K562 (cell line): ENCODE results near the gene RNF32. TPM values are rescaled to one million over a fixed set of nuclear protein-coding genes. Genes with fewer than 3 reads are reported as not detected.

Source experiments
- DIDO1 ChIP-seq: fragments of 450-650 bp; IDR thresholded peaks from 2 replicates; pipeline ENCODE4 v1.6.1; 2016; ENCODE audit warnings: low read depth, missing biosample characterization, missing genetic modification characterization
- HLTF ChIP-seq: fragments of 450-650 bp; IDR thresholded peaks from 2 replicates; pipeline ENCODE4 v1.6.1; 2016
- MTA3 ChIP-seq: fragments of 450-650 bp; formaldehyde crosslinking; IDR thresholded peaks from 2 replicates; pipeline ENCODE4 v1.6.1; 2017; ENCODE audit warnings: mild to moderate bottlenecking, borderline replicate concordance
- NFRKB ChIP-seq: fragments of 450-650 bp; IDR thresholded peaks from 2 replicates; pipeline ENCODE4 v1.6.1; 2016; ENCODE audit warnings: low read depth
- NR2C1 ChIP-seq, 2 experiments: fragments of 450-650 bp; IDR thresholded peaks; 2 replicates each; pipeline ENCODE4 v1.6.1; 2017; ENCODE audit warnings: mild to moderate bottlenecking in 2 of 2, antibody characterized with exemption in 1 of 2, inconsistent platforms in 1 of 2, missing compliant biosample characterization in 1 of 2, missing genetic modification characterization in 1 of 2
- polyA plus RNA-seq, 8 experiments: library from polyadenylated mRNA; depleted of rRNA in 4 of 8; stranded (reverse) in 5 of 8; unstranded in 3 of 8; fragments of >200 nt; fragmentation: Nextera tagmentation in 2 of 8; fragmentation: Illumina TruSeq in 1 of 8; extraction: Ambion mirVana in 2 of 8; extraction: Trizol in 1 of 8; gene quantifications; 2 replicates each; pipeline versions ENCODE4 v1.2.1 to v1.2.3, GENCODE V29; 2011 to 2014; ENCODE audit warnings: inconsistent platforms in 1 of 8, missing spikeins in 1 of 8
- total RNA-seq, 7 experiments: library from RNA; depleted of rRNA in 6 of 7; stranded (reverse); fragments of >200 nt in 6 of 7; fragmentation: Illumina TruSeq in 2 of 7; extraction: Trizol in 2 of 7; gene quantifications; 2 replicates each; pipeline versions ENCODE4 v1.2.1 to v1.2.3, GENCODE V29; 2011 to 2021; ENCODE audit warnings: low replicate concordance in 1 of 7
- TF ChIP-seq, protein P1 (sequence below): fragments of 450-650 bp; formaldehyde crosslinking; IDR thresholded peaks from 2 replicates; pipeline ENCODE4 v1.4.0; 2020; ENCODE audit warnings: mild to moderate bottlenecking, moderate library complexity
- TF ChIP-seq, protein P2 (sequence below): sonication (generic); formaldehyde crosslinking; IDR thresholded peaks from 2 replicates; pipeline ENCODE4 v1.8.0; 2022; ENCODE audit warnings: mild to moderate bottlenecking, low read depth, missing genetic modification reagents
- TF ChIP-seq, protein P3 (sequence below): fragments of 450-650 bp; IDR thresholded peaks from 2 replicates; pipeline ENCODE4 v1.6.1; 2016; ENCODE audit warnings: mild to moderate bottlenecking, moderate library complexity
- TF ChIP-seq, protein P4 (sequence below): sonication (generic); formaldehyde crosslinking; IDR thresholded peaks from 2 replicates; pipeline ENCODE4 v1.8.1; 2022; ENCODE audit warnings: missing genetic modification reagents
- TF ChIP-seq, protein P5 (sequence below): sonication (generic); IDR thresholded peaks from 2 replicates; pipeline ENCODE4 v1.6.1; 2016

The RNF32 gene
- total and polyA plus RNA-seq, 9 of the 15 experiments (the other 6 are each of a cell fraction or from before 2014, with no cell fraction given) = 2.6 to 7.0 (median 4.6) TPM

DNA sequence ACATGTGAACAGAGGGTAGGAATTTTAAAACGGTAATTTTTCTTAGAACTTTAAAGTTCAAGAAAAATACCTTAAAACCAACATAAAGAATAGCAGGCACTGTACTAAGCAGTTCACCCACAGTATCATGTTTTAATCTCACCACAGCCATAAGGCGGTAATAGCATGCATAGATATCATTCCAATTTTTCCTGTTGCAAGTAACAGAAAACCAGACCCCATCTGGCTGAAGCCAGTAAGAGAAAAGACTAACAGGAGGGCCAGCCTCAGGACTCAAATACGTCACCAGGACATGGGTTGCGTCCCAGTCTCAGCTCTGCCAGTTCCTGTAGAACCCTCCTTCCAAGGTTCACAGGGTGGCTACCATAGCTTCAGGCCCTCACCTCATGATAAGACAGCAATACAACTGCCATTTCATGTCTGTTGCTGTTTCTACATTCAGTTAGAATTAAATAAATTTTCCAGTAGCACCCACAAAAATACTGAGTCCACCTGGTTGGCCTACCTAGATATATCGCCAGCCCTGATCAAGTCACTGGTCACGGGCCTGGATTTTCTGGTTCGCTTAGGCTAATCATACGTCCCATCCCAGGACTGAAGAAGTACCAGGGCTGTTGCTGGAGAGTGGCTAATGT, 2.0 kb upstream of the RNF32 start (continued):
- TF ChIP-seq, protein P1, sequence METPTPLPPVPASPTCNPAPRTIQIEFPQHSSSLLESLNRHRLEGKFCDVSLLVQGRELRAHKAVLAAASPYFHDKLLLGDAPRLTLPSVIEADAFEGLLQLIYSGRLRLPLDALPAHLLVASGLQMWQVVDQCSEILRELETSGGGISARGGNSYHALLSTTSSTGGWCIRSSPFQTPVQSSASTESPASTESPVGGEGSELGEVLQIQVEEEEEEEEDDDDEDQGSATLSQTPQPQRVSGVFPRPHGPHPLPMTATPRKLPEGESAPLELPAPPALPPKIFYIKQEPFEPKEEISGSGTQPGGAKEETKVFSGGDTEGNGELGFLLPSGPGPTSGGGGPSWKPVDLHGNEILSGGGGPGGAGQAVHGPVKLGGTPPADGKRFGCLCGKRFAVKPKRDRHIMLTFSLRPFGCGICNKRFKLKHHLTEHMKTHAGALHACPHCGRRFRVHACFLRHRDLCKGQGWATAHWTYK (CRISPR knock-in tag) = 0 out of 2 replicates have a peak, but pooled peaks have one; percentile 20
- TF ChIP-seq NR2C1 (IDR thresholded peaks at IDR 0.05) (peak; percentile 20; the same call in 1 of the 2 replicates), NR2C1 (tag; IDR thresholded peaks at IDR 0.05) (no peak), DIDO1 (tag) (no peak), MTA3 (0 out of 2 replicates have a peak, but pooled peaks have one; percentile 45), NFRKB (no peak), HLTF (no peak)
- TF ChIP-seq, protein P2, sequence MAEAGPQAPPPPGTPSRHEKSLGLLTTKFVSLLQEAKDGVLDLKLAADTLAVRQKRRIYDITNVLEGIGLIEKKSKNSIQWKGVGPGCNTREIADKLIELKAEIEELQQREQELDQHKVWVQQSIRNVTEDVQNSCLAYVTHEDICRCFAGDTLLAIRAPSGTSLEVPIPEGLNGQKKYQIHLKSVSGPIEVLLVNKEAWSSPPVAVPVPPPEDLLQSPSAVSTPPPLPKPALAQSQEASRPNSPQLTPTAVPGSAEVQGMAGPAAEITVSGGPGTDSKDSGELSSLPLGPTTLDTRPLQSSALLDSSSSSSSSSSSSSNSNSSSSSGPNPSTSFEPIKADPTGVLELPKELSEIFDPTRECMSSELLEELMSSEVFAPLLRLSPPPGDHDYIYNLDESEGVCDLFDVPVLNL (CRISPR knock-in tag) = no peak
- TF ChIP-seq, protein P3, sequence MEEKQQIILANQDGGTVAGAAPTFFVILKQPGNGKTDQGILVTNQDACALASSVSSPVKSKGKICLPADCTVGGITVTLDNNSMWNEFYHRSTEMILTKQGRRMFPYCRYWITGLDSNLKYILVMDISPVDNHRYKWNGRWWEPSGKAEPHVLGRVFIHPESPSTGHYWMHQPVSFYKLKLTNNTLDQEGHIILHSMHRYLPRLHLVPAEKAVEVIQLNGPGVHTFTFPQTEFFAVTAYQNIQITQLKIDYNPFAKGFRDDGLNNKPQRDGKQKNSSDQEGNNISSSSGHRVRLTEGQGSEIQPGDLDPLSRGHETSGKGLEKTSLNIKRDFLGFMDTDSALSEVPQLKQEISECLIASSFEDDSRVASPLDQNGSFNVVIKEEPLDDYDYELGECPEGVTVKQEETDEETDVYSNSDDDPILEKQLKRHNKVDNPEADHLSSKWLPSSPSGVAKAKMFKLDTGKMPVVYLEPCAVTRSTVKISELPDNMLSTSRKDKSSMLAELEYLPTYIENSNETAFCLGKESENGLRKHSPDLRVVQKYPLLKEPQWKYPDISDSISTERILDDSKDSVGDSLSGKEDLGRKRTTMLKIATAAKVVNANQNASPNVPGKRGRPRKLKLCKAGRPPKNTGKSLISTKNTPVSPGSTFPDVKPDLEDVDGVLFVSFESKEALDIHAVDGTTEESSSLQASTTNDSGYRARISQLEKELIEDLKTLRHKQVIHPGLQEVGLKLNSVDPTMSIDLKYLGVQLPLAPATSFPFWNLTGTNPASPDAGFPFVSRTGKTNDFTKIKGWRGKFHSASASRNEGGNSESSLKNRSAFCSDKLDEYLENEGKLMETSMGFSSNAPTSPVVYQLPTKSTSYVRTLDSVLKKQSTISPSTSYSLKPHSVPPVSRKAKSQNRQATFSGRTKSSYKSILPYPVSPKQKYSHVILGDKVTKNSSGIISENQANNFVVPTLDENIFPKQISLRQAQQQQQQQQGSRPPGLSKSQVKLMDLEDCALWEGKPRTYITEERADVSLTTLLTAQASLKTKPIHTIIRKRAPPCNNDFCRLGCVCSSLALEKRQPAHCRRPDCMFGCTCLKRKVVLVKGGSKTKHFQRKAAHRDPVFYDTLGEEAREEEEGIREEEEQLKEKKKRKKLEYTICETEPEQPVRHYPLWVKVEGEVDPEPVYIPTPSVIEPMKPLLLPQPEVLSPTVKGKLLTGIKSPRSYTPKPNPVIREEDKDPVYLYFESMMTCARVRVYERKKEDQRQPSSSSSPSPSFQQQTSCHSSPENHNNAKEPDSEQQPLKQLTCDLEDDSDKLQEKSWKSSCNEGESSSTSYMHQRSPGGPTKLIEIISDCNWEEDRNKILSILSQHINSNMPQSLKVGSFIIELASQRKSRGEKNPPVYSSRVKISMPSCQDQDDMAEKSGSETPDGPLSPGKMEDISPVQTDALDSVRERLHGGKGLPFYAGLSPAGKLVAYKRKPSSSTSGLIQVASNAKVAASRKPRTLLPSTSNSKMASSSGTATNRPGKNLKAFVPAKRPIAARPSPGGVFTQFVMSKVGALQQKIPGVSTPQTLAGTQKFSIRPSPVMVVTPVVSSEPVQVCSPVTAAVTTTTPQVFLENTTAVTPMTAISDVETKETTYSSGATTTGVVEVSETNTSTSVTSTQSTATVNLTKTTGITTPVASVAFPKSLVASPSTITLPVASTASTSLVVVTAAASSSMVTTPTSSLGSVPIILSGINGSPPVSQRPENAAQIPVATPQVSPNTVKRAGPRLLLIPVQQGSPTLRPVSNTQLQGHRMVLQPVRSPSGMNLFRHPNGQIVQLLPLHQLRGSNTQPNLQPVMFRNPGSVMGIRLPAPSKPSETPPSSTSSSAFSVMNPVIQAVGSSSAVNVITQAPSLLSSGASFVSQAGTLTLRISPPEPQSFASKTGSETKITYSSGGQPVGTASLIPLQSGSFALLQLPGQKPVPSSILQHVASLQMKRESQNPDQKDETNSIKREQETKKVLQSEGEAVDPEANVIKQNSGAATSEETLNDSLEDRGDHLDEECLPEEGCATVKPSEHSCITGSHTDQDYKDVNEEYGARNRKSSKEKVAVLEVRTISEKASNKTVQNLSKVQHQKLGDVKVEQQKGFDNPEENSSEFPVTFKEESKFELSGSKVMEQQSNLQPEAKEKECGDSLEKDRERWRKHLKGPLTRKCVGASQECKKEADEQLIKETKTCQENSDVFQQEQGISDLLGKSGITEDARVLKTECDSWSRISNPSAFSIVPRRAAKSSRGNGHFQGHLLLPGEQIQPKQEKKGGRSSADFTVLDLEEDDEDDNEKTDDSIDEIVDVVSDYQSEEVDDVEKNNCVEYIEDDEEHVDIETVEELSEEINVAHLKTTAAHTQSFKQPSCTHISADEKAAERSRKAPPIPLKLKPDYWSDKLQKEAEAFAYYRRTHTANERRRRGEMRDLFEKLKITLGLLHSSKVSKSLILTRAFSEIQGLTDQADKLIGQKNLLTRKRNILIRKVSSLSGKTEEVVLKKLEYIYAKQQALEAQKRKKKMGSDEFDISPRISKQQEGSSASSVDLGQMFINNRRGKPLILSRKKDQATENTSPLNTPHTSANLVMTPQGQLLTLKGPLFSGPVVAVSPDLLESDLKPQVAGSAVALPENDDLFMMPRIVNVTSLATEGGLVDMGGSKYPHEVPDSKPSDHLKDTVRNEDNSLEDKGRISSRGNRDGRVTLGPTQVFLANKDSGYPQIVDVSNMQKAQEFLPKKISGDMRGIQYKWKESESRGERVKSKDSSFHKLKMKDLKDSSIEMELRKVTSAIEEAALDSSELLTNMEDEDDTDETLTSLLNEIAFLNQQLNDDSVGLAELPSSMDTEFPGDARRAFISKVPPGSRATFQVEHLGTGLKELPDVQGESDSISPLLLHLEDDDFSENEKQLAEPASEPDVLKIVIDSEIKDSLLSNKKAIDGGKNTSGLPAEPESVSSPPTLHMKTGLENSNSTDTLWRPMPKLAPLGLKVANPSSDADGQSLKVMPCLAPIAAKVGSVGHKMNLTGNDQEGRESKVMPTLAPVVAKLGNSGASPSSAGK = 0 out of 2 replicates have a peak, but pooled peaks have one; percentile 47
- TF ChIP-seq, protein P4, sequence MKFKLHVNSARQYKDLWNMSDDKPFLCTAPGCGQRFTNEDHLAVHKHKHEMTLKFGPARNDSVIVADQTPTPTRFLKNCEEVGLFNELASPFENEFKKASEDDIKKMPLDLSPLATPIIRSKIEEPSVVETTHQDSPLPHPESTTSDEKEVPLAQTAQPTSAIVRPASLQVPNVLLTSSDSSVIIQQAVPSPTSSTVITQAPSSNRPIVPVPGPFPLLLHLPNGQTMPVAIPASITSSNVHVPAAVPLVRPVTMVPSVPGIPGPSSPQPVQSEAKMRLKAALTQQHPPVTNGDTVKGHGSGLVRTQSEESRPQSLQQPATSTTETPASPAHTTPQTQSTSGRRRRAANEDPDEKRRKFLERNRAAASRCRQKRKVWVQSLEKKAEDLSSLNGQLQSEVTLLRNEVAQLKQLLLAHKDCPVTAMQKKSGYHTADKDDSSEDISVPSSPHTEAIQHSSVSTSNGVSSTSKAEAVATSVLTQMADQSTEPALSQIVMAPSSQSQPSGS (CRISPR knock-in tag) = no peak
- TF ChIP-seq, protein P5, sequence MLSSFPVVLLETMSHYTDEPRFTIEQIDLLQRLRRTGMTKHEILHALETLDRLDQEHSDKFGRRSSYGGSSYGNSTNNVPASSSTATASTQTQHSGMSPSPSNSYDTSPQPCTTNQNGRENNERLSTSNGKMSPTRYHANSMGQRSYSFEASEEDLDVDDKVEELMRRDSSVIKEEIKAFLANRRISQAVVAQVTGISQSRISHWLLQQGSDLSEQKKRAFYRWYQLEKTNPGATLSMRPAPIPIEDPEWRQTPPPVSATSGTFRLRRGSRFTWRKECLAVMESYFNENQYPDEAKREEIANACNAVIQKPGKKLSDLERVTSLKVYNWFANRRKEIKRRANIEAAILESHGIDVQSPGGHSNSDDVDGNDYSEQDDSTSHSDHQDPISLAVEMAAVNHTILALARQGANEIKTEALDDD = peak; percentile 62; the same call in 1 of the 2 replicates
